ENCODE data around the gene ZNF331.

GRCh38 chr19:53546758-53547513, 9.0 kb downstream of the ZNF331 start:
- TF ChIP-seq CTCF (IDR thresholded peaks at IDR 0.05 in 4 of 5, conservative IDR thresholded peaks at IDR 0.05 in 1 of 5) = no peak
- no peak for TF ChIP-seq POLR2A (IDR thresholded peaks at IDR 0.05)
